CD4-positive, alpha-beta T cell treated with Interleukin-6 for 4 hours (primary cell): ENCODE measurements around the gene NTRK2.

Experiments
- DNase-seq: peaks from one replicate; pipeline ENCODE4 v3.0.0-alpha.2; 2020; ENCODE audit warnings: mixed read lengths

The NTRK2 gene

DNA sequence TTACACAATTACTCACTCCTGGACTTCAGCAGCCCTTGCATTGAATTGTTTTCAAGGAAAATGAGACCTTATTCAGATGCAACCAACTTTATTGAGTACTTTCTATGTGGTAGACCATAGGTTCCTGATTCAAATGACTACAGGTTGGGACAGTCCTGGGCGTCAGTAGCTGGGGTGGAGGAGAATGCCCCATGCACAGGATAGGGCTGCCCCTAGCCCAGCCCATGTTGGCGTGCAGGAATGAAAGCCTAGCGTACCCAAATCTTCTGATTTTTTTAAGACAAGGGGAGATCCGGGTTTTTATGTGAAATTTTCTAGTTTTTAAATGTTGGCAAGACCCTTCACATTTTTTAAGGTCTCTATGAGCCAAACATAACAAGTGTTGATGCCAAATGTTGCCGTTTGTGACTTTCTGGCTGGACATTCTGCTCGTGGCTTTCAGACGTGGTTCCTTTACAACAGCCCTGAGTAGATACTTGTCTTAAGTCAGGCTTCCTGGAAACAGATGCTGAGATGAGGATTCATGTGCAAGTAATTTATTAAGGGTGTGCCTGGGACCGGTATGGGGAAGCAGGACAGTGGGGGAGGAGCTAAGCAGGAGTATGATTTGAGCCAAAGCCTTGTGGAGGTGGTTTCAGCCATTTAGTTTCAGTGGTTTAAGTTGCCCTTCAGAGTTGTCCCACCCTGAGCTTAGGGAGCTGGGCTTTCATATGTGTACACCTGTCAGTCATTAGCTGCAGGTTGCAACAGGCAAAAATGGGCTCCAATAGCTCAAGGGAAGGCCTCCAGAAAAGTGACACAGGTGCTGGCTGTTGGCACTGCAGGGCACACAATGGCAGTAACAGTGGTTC, 154.1 kb downstream of the NTRK2 start:
- no peak for DNase-seq

DNA sequence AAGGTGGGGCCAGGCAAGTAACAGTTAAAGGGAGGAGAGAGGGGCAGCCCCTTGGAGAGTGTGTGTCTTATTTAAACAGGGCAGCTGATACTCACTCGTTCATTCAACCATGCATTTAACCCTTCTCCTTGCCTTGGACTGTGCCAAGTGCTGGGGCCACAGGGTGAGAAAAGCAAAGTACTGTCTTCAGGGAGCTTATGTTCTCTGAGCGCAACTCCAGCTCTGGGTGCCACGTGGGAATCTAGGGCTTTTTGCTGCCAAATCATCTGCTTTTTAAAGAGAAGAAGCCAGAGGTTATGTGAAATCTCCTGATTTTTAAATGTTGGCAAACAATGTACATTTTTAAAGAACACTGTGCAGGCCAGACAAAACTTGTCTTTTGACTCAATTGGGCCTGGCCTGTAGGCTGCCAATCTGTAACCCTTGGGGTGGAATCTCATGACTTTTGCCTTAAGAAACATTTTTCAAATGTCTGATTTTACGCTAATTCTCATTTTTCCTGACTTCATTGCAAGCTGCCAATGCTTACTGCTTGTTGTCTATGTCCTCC, 157.8 kb downstream of the NTRK2 start:
- no peak for DNase-seq

DNA sequence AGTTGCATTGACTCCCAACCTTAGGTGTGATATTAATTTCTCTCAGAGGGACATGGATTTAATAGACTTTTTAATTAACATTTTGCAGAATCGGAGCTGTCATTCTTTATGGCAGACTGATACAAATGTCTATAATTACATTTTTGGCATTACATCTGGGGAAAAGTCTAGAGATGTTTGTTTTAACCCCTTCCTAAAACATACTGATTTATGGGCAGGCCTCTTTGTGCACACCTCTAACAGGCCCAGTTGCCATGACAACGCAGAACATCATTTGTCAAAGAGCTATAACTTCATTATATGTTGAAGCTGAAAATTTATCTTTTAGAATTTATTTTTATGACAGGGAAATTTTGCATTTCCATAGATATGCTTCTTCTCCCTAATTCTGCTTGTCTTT, 158.5 kb downstream of the NTRK2 start:
- no peak for DNase-seq

DNA sequence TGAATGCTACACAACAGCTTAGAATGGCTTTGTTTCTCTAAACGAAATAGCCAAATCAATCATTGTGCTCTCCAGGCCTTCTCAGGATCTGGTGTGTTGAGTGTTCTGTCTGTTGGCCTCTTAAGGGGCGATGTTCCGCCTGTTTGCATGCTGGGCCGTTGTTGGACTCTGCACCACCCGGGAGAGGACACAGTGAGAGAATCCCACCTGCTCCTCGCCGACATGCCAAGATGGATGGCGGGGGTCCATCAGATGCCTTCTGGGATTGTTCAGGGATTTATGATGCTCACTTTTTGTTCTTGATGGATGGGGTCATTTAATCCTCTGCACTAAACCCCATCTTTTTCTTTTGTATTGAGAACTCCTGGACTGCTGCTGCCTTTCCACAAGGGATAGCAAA, 159.9 kb downstream of the NTRK2 start:
- DNase-seq: no peak

GRCh38 chr9:84829997-84830696, 160.6 kb downstream of the NTRK2 start:
- no peak for DNase-seq

DNA sequence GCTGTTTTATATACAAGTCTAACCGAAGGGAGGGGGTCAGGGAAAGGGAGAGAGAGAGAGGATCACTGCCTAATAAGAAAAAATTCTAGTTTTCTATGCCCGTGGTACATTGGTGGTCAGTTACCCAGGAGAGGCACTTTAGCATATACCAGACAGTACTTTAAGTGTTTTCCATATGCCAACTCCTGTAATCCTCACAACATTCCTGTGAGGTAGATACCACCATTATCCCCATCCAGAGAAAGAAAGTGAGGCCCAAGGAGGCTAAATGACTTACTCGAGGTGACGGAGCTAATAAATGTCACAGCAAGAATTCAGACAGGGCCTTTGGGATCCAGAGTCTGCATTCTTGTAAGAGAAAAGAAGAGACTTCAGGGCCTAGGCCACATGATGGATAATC, 161.8 kb downstream of the NTRK2 start:
- DNase-seq: no peak

DNA sequence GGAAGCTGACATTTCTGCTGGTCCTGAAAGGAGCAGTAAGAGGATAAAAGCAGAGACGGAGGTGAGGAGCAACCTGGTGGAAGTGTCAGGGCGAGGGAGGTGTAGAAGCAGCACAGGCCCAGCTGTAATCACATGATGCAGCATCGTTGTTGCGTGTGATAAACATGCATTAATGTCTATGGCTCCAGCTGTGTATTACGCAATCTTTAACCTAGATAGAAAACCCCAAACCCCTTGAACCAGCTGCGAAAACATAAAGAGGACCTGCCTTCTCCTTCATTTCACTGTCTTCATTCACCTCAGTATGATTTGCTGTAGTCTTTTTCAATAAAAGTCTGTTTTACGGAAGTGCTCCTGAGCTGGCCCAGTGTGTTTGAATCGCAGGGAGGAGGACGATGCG, 162.9 kb downstream of the NTRK2 start:
- DNase-seq: no peak

DNA sequence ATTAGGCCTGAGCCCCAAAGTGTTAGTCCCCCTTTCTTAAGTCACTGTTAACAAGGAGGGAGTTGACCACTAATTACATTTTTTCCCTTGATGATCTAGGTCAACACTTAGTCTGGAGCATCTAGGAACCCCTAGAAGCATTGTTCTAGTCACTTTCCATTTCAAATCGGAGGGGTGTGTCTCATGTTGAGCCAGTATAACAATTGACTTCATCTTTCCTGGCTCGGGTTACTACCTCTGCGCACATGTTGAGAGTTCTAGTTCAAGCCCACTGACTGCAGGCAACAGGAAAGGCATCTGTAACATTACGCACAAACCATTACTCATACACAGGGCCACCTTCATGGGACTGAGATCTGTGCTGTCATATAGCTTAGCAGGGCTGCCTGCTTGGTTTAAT, 164.9 kb downstream of the NTRK2 start:
- no peak for DNase-seq

- DNase-seq: no peak
Measured at GRCh38 chr9:84835745-84836144, 166.2 kb downstream of the NTRK2 start.

DNA sequence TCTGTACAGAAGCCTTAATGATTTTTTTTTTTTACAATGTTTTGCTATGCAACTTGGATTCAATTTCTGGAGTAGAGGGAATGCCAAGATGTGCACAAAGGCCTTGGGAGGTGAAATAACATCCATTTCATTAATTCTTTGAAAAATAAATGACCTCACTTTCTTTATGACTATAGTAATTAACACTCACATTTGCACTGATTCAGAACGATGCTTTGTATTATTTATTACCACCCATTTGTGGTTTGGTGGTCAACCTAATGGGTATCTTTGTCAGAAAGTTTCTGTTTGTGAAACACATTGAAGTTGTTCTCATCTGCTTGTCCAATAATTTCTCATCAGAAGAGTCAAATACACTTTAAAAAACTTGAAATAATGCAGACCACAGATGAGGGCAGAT, 169.3 kb downstream of the NTRK2 start:
- no peak for DNase-seq

DNA sequence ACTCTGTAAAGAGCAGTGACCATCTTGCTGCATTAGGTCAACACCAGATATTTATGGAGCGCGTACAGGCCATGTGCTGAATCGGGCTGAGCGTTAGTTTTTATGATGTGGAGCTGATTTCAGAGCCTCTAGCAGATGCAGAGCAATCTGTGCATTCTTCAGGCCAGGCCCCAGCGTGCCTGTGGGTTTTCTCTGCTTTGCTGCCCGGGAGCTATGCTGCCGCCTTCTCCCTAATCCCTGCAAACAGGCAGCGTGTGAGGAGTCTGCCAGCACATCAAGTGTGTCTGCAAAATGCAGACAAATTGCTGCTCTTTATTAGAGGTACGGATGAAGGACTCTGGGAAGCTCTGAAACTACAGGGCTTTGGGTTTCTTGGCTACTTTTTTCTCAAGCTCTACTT, 170.0 kb downstream of the NTRK2 start:
- DNase-seq: no peak

- DNase-seq: no peak
Measured at GRCh38 chr9:84841931-84842330, 172.4 kb downstream of the NTRK2 start.

DNA sequence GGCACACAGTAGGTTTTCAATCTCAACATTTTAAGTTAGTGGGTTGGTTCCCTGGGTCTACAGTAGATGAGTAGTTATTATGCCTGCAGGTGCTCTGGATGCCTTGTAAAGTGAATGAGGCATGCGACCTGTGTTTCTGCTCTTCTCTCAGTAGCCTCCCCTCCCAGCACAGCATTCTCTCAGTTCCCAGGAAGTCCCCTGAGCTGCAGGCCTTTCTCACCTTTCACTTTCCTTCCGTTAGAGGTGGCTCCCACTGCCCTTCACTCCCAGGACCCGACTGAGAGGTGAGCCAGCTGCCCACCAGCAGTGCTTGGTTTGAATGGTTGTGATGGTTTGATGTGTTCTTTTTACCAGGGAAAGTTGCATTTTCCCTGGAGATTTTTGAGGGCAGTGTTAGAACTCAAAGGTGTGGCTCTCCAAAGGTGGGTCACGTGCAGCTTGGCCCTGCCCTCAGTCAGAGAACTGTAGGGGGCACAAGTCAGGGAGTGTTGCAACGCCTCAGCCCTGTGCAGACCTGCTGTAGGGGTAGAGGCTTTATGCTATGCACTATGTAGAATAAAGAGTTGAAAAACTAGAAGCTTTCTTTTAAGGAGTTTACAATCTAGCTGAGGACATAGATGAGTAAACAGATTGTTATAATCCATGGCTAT, 173.8 kb downstream of the NTRK2 start:
- DNase-seq: no peak

GRCh38 chr9:84845956-84846900, 176.7 kb downstream of the NTRK2 start:
- no peak for DNase-seq

GRCh38 chr9:84846906-84847305, 177.4 kb downstream of the NTRK2 start:
- DNase-seq: no peak

- no peak for DNase-seq
Measured at GRCh38 chr9:84849049-84849448, 179.5 kb downstream of the NTRK2 start.

DNA sequence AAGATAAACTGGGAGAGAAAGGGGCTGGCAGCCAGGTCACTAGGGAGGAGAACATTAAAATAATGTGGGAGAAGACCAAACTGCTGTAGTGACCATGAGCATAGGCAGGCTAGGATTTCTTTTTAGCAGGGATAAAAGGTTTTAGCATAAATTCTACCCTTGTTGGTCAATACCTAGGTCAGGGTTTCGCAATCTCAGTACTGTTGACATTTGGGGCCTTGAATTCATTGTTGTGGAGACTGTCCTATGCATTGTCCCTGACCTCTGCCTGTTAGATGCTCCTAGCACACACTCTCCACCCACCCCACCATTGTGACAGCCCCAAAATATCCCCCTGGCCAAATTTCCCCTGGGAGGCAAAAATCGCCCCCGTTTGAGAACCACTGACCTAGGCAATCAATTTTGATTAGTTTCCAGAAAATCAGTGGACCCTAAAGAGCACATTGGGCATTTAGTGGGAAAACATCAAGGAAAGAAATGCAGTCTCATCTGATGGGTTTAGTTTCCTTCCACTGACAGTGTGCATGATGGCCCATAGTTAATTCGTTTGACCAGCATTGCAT, 181.4 kb downstream of the NTRK2 start:
- DNase-seq: no peak

DNA sequence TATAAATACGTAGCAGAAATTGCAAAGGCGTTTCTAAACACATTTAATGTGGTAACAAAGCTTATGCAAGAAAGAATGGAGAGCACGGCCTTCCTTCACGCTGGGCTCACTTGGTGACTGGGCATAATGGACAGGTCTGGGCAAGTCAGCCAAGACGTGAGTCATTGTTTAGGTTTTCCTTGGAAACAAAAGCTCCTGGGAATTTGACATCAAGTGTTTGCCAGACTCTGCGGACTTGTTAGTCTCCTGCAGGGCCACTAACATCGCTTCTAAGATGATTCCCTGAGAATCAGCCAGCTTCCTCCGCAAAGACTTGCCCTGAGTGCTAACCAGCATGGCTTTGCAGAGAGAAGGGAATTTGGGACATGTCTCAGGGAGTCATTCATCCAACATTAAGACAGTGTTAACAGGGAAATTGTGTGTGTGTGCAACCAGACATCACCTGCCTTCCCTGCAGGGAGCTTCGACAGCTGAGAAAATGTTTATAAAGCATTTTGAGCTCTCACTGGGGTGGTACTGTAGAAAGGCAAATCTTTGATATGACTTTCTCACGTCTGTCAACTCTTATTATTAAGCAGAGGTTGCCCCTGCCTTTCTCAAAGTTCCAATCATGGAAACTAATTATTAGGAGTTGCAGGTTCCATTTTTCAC, 182.5 kb downstream of the NTRK2 start:
- no peak for DNase-seq

DNA sequence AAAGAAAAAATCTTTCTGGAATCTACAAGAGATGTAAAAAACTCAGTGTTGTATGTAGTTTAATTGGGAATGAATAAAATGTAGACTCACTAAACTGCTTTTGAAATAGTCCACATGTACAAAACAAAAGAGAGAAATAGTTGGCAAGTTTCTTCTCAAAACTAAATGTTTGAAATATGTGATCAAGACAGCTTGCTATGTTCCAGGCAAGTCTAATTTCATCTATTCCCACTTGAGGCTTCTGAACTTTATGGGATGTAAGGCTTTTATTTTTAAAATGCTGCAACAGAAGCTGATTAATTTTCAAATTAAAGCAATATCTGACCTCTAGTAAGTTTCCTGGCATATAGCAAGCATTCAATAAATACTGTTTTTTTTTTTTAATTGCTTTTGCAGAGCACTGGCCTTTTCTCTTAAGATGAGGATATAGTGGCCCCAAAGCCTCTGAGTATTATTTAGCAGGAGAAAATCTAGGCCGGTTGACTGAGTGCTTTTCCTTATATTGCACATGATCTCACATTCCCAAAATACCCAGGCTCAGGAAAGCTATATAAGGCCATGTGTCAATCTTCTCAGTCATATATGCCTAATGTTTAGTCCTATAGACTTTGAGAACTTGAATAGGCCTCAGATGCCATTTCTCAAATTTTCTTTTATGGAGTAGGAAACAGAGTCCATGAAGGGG, 183.2 kb downstream of the NTRK2 start:
- no peak for DNase-seq

DNA sequence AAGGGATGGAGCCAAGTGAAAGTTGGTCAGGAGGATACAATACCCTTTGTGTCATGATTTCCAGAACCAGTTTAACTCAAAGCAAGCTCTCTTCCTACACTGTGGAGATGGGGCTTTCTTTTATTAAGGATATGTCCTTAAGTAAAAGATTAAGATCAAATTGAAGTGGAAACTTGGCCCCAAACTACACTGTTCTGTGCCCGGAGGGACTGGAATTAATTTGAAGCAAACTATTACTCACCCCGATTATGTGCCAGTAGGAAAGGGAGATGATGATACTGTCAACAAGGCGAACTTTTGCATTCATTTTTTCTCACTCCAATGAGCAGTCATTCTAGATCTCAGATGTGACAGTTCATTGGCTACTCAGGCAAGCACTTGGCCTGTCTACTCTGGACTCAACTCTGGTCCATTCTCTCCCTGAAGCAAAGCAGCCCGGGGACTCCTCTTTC, 186.7 kb downstream of the NTRK2 start:
- no peak for DNase-seq

DNA sequence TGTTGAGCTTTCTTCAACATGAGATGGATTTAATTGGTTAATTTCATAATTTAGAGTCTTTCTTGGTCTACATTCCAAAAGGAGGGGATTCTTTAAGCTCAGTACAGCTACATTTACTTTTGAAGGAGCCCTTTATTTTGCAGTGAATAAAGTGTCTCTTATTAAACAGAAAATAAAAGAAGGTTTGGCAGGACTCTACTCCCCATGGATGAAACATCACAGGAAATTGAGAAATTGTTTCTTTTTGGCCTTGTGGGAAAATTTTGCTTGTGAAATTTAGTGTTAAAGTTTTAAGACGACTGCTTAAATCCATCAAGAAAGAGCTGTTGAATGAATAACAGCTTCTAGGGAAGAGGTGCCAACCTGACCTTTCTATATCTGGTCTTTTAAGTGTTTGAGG, 187.7 kb downstream of the NTRK2 start:
- no peak for DNase-seq
